ENCODE results near the gene ZFP92. TPM values are rescaled to one million over a fixed set of nuclear protein-coding genes. Genes with fewer than 3 reads are reported as not detected.

ZFP92 gene
- total RNA-seq, 1 donor from 2014 or later = 1.5 TPM

GRCh38 chrX:153440556-153441135 lies 29.4 kb downstream of the ZFP92 start:
- H3K36me3 Mint-ChIP-seq (ENCODE audit: low read depth) = no peaks in the 10 kb centered on the region
- no peaks in the 10 kb centered on the region for H3K9me3 Mint-ChIP-seq (ENCODE audit: low read depth)
- TF ChIP-seq CTCF (IDR thresholded peaks at IDR 0.05) = no peak
- no peak for DNase-seq (ENCODE audit: low spot score)
- peaks cover 11% of the 10 kb centered on the region for H3K27me3 Mint-ChIP-seq (ENCODE audit: low read depth)
- H3K27ac Mint-ChIP-seq (ENCODE audit: unreplicated experiment) = no peak overlapping the region
- H3K4me1 Mint-ChIP-seq (ENCODE audit: low read depth) = no peaks in the 10 kb centered on the region
- H3K4me3 Mint-ChIP-seq (ENCODE audit: unreplicated experiment) = no peak overlapping the region

- Mint-ChIP-seq H3K9me3 (ENCODE audit: low read depth) (no peaks in the 10 kb centered on the region), H3K36me3 (ENCODE audit: low read depth) (no peaks in the 10 kb centered on the region), H3K27ac (ENCODE audit: unreplicated experiment) (no peak overlapping the region), H3K27me3 (ENCODE audit: low read depth) (peaks cover 11% of the 10 kb centered on the region), H3K4me1 (ENCODE audit: low read depth) (no peaks in the 10 kb centered on the region), H3K4me3 (ENCODE audit: unreplicated experiment) (no peak overlapping the region)
- DNase-seq (ENCODE audit: low spot score) = no peak
- TF ChIP-seq CTCF (IDR thresholded peaks at IDR 0.05) = no peak
Observed at GRCh38 chrX:153441296-153441695, 30.0 kb downstream of the ZFP92 start.

GRCh38 chrX:153441981-153442380 lies 30.7 kb downstream of the ZFP92 start:
- Mint-ChIP-seq H3K27me3 (ENCODE audit: low read depth) (peaks cover 11% of the 10 kb centered on the region), H3K4me1 (ENCODE audit: low read depth) (no peaks in the 10 kb centered on the region), H3K27ac (ENCODE audit: unreplicated experiment) (no peak overlapping the region), H3K36me3 (ENCODE audit: low read depth) (no peaks in the 10 kb centered on the region), H3K4me3 (ENCODE audit: unreplicated experiment) (no peak overlapping the region), H3K9me3 (ENCODE audit: low read depth) (no peaks in the 10 kb centered on the region)
- no peak for DNase-seq (ENCODE audit: low spot score)
- no peak for TF ChIP-seq CTCF (IDR thresholded peaks at IDR 0.05)

GRCh38 chrX:153442463-153442862 lies 31.2 kb downstream of the ZFP92 start:
- no peak for TF ChIP-seq CTCF (IDR thresholded peaks at IDR 0.05)
- Mint-ChIP-seq H3K4me1 (ENCODE audit: low read depth) (no peaks in the 10 kb centered on the region), H3K27ac (ENCODE audit: unreplicated experiment) (no peak overlapping the region), H3K36me3 (ENCODE audit: low read depth) (no peaks in the 10 kb centered on the region), H3K9me3 (ENCODE audit: low read depth) (no peaks in the 10 kb centered on the region), H3K27me3 (ENCODE audit: low read depth) (peaks cover 10% of the 10 kb centered on the region), H3K4me3 (ENCODE audit: unreplicated experiment) (no peak overlapping the region)
- DNase-seq (ENCODE audit: low spot score) = no peak

- Mint-ChIP-seq H3K9me3 (ENCODE audit: low read depth) (no peaks in the 10 kb centered on the region), H3K4me3 (ENCODE audit: unreplicated experiment) (no peak overlapping the region), H3K4me1 (ENCODE audit: low read depth) (no peaks in the 10 kb centered on the region), H3K27me3 (ENCODE audit: low read depth) (peaks cover 5% of the 10 kb centered on the region), H3K27ac (ENCODE audit: unreplicated experiment) (no peak overlapping the region), H3K36me3 (ENCODE audit: low read depth) (no peaks in the 10 kb centered on the region)
- DNase-seq (ENCODE audit: low spot score) = peak; percentile 94
- no peak for TF ChIP-seq CTCF (IDR thresholded peaks at IDR 0.05)
Observed at GRCh38 chrX:153443476-153444332, 32.4 kb downstream of the ZFP92 start.

All from chondrocyte (in vitro differentiated cells).